Measurements from ENCODE around the gene LRCH4.
A peak's percentile ranks its signal among the peaks of the same experiment; 100 is the strongest.

LRCH4 gene

DNA sequence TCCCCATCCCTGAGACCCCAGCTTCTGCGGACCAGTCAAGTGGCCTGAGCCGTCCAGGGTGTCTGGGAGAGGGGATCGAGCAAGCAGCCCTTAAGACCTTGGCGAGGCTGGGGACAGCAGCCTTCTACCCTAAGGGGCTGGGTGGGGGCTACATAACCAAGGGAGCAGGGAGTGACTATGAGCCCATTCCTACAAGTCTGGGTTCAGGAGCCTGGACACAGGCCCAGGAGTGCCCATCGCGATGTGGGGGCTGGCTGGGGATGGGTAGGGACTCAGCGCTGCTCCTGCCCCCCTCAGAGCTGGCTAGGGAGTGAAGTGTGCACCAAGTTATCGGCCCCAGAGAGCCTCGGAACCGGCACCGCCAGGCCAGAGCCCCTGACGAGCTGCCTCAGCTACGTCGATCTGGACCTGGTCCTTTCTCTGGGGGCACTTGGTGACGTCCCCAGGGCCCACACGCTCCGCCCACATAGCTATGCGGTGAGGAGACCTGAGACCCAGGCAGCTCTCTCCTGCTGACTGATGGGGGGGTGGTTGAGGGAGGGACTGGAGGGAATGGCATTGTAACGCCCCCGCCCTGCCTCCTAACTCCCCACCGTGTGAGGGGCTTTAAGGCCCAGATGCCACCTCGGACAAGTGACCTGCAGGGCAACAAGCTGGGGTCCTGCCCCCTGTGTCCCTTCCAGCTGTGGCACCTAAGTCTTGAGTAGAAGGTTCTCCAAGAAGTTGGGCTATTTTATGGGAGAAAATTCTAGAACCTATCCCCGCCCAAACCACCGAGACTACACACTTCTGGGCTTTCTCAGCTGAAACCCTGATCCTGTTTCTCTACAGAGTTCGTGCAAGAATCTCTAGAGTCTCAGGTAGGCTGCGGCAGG is 14.7 kb downstream of the LRCH4 start:
- H3K4me3 ChIP-seq (ENCODE audit: low read length, poor library complexity, severe bottlenecking), result no peak overlapping the region
- no peak overlapping the region for H3K4me2 ChIP-seq (ENCODE audit: low read depth, low read length, poor library complexity, severe bottlenecking)
- H3F3A ChIP-seq (ENCODE audit: low read depth), result no peaks in the 10 kb centered on the region
- TF ChIP-seq, protein P1, sequence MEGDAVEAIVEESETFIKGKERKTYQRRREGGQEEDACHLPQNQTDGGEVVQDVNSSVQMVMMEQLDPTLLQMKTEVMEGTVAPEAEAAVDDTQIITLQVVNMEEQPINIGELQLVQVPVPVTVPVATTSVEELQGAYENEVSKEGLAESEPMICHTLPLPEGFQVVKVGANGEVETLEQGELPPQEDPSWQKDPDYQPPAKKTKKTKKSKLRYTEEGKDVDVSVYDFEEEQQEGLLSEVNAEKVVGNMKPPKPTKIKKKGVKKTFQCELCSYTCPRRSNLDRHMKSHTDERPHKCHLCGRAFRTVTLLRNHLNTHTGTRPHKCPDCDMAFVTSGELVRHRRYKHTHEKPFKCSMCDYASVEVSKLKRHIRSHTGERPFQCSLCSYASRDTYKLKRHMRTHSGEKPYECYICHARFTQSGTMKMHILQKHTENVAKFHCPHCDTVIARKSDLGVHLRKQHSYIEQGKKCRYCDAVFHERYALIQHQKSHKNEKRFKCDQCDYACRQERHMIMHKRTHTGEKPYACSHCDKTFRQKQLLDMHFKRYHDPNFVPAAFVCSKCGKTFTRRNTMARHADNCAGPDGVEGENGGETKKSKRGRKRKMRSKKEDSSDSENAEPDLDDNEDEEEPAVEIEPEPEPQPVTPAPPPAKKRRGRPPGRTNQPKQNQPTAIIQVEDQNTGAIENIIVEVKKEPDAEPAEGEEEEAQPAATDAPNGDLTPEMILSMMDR (conservative IDR thresholded peaks at IDR 0.05; ENCODE audit: low read length), result no peak
- TF ChIP-seq EZH2phosphoT487 (IDR thresholded peaks at IDR 0.05; ENCODE audit: borderline replicate concordance), result no peak
- no peaks in the 10 kb centered on the region for H3K9me3 ChIP-seq (ENCODE audit: insufficient read depth, low read depth, low read length)
- H3K4me1 ChIP-seq (ENCODE audit: insufficient read depth, low read length, poor library complexity, severe bottlenecking), result peaks cover 36% of the 10 kb centered on the region
- peaks cover 15% of the 10 kb centered on the region; the same call in 1 of the 2 replicates for H3K36me3 ChIP-seq (ENCODE audit: insufficient read depth, low read length)
- no peaks in the 10 kb centered on the region for H3K9me2 ChIP-seq (replicated peaks; ENCODE audit: low read depth, low read length)
- H3K79me2 ChIP-seq (ENCODE audit: insufficient read depth, low read length), result no peaks in the 10 kb centered on the region
- no peak overlapping the region for H2AFZ ChIP-seq (ENCODE audit: low read length)
- H3K9ac ChIP-seq (ENCODE audit: low read depth, low read length, poor library complexity, severe bottlenecking), result no peak overlapping the region
- H3K27me3 ChIP-seq (ENCODE audit: insufficient read depth, low read length, poor library complexity, severe bottlenecking), result no peaks in the 10 kb centered on the region
- H4K20me1 ChIP-seq (ENCODE audit: insufficient read depth, low read length, poor library complexity, severe bottlenecking), result no peaks in the 10 kb centered on the region

DNA sequence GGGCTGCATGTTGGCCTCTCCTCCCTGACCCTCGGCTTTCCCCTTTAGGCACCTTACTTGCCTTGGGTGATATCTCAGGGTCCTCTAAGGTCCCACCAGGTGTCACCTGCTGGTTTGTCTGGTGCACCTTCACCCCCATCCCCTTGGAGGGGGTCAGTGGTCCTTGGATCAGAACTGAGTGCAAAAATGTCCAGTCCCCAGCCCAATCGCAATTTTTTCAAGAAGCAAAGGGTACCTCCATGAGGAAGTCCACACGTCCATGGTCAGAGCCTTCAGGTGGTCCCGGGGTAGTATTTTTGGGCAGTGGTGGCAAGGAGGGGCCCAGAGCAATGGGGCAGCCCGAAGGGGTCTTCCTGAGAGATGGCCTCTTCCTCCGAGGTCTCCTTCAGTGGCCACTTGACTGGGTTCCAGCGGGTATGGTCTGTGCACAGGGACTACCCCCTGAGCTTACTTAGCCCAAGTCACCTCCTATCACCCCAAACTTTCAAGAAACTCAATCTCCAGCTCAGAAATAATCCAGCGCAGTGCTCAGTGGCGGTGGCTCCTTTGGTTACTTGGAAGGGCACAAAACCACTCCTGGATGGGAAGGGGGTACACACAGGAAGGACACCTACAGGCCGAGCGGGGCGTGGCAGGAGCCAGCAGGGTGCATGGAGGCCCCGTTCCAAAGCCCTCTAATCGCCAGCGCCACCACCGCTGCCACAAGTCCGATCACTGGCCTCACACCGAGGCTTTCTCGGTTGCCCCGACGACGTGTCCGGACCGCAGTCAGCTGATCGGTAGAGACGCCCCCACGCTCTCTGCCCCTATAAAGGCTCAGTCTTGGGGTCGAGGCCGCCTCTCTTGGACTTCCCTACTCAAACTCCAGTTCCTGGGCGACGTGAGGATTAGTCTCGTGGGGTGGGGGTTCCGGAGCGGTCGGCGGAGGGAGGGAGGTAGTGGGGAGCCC is 16.8 kb downstream of the LRCH4 start:
- no peaks in the 10 kb centered on the region for H3K9me3 ChIP-seq (ENCODE audit: insufficient read depth, low read depth, low read length)
- no peaks in the 10 kb centered on the region for H4K20me1 ChIP-seq (ENCODE audit: insufficient read depth, low read length, poor library complexity, severe bottlenecking)
- TF ChIP-seq, protein P1 (conservative IDR thresholded peaks at IDR 0.05; ENCODE audit: low read length), result peak; percentile 66
- TF ChIP-seq EZH2phosphoT487 (IDR thresholded peaks at IDR 0.05; ENCODE audit: borderline replicate concordance), result no peak
- H2AFZ ChIP-seq (ENCODE audit: low read length), result no peak overlapping the region
- peak overlapping the region; percentile 57 for H3K4me3 ChIP-seq (ENCODE audit: low read length, poor library complexity, severe bottlenecking)
- no peaks in the 10 kb centered on the region for H3K79me2 ChIP-seq (ENCODE audit: insufficient read depth, low read length)
- peaks cover 36% of the 10 kb centered on the region for H3K4me1 ChIP-seq (ENCODE audit: insufficient read depth, low read length, poor library complexity, severe bottlenecking)
- no peaks in the 10 kb centered on the region for H3K9me2 ChIP-seq (replicated peaks; ENCODE audit: low read depth, low read length)
- H3K9ac ChIP-seq (ENCODE audit: low read depth, low read length, poor library complexity, severe bottlenecking), result no peak overlapping the region
- no peaks in the 10 kb centered on the region for H3K36me3 ChIP-seq (ENCODE audit: insufficient read depth, low read length)
- H3F3A ChIP-seq (ENCODE audit: low read depth), result no peaks in the 10 kb centered on the region
- peak overlapping the region; percentile 59 for H3K4me2 ChIP-seq (ENCODE audit: low read depth, low read length, poor library complexity, severe bottlenecking)
- H3K27me3 ChIP-seq (ENCODE audit: insufficient read depth, low read length, poor library complexity, severe bottlenecking), result no peaks in the 10 kb centered on the region

DNA sequence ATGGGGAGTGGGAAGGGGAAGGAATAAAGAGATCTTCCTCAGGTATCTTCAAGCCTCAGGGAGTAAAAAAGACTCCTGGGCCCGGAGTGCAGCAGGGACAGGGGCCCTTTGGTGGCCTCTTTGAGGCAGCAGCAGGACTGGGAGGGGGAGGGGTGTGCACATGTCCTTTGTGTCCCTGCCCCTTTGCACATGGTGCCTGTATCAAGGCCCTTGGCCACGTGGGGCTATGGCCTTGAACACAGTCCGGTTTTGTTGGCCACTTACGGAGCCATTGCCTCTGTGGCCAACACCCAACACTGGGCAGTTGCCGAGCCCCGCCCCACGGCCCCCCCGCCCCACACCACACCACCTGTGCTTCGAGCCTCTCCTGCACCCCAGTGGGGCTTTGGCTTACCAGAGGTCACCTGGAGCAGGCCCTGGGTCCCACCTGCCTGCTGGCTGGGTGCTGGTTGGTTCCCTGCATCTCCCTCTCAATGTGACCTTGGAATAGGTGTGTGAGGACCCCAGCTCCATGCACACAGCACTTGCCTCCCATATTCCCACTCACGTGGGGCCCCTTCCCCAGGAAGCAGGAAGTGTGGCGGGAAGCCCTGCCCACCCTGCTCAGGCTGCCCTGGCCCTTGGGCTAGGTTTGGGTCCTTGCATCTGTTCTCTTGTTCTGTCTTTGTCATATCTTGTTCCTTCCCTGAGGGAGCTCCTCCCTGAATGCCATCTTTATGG is 17.6 kb downstream of the LRCH4 start:
- Histone ChIP-seq H3K9ac (ENCODE audit: low read depth, low read length, poor library complexity, severe bottlenecking) (no peak overlapping the region), H3K27me3 (ENCODE audit: insufficient read depth, low read length, poor library complexity, severe bottlenecking) (no peaks in the 10 kb centered on the region), H3K4me1 (ENCODE audit: insufficient read depth, low read length, poor library complexity, severe bottlenecking) (peaks cover 36% of the 10 kb centered on the region), H4K20me1 (ENCODE audit: insufficient read depth, low read length, poor library complexity, severe bottlenecking) (no peaks in the 10 kb centered on the region), H3K9me2 (replicated peaks; ENCODE audit: low read depth, low read length) (no peaks in the 10 kb centered on the region), H3K4me2 (ENCODE audit: low read depth, low read length, poor library complexity, severe bottlenecking) (peak overlapping the region; percentile 59), H3F3A (ENCODE audit: low read depth) (no peaks in the 10 kb centered on the region), H2AFZ (ENCODE audit: low read length) (no peak overlapping the region), H3K9me3 (ENCODE audit: insufficient read depth, low read depth, low read length) (no peaks in the 10 kb centered on the region), H3K79me2 (ENCODE audit: insufficient read depth, low read length) (no peaks in the 10 kb centered on the region), H3K4me3 (ENCODE audit: low read length, poor library complexity, severe bottlenecking) (no peak overlapping the region), H3K36me3 (ENCODE audit: insufficient read depth, low read length) (no peaks in the 10 kb centered on the region)
- no peak for TF ChIP-seq EZH2phosphoT487 (IDR thresholded peaks at IDR 0.05; ENCODE audit: borderline replicate concordance)
- TF ChIP-seq, protein P1 (conservative IDR thresholded peaks at IDR 0.05; ENCODE audit: low read length), result no peak

All from Loucy (cell line).